Smooth muscle cell (in vitro differentiated cells): ENCODE measurements around the gene RMDN2. TPM values are rescaled to one million over a fixed set of nuclear protein-coding genes. Genes with fewer than 3 reads are reported as not detected.

Experiments used
- DNase-seq: peaks from one replicate; lab custom pipeline; 2025; ENCODE audit not compliant: unreplicated experiment; lab: John Stamatoyannopoulos, UW
- H2AFZ ChIP-seq: fragments of 200-600 bp; sonication (generic); 2 replicates; pipeline ENCODE4 v1.6.0; 2016; ENCODE audit warnings: antibody characterized with exemption, low read depth, mild to moderate bottlenecking
- H3F3A ChIP-seq: fragments of 200-600 bp; sonication (generic); 2 replicates; pipeline ENCODE4 v1.6.0; 2017; ENCODE audit warnings: antibody characterized with exemption, low read depth
- H3K27ac ChIP-seq: fragments of 200-600 bp; sonication (generic); 2 replicates; pipeline ENCODE4 v1.5.1; 2016; ENCODE audit warnings: low read depth, mild to moderate bottlenecking
- H3K27me3 ChIP-seq: fragments of 200-600 bp; sonication (generic); 2 replicates; pipeline ENCODE4 v1.6.1; 2016; ENCODE audit warnings: low read depth, mild to moderate bottlenecking
- H3K36me3 ChIP-seq: fragments of 200-600 bp; sonication (generic); 2 replicates; pipeline ENCODE4 v1.5.1; 2016; ENCODE audit warnings: low read depth
- H3K4me1 ChIP-seq: fragments of 200-600 bp; sonication (generic); 2 replicates; pipeline ENCODE4 v1.5.1; 2016; ENCODE audit warnings: low read depth
- H3K4me2 ChIP-seq: fragments of 200-600 bp; sonication (generic); 2 replicates; pipeline ENCODE4 v1.6.0; 2016; ENCODE audit warnings: mild to moderate bottlenecking
- H3K4me3 ChIP-seq: fragments of 200-600 bp; sonication (generic); 2 replicates; pipeline ENCODE4 v1.5.1; 2016; ENCODE audit warnings: mild to moderate bottlenecking
- H3K79me2 ChIP-seq: fragments of 200-600 bp; sonication (generic); 2 replicates; pipeline ENCODE4 v1.6.0; 2016; ENCODE audit warnings: low read depth, mild to moderate bottlenecking
- H3K9ac ChIP-seq: fragments of 200-600 bp; sonication (generic); 2 replicates; pipeline ENCODE4 v1.6.0; 2016; ENCODE audit warnings: low read depth
- H3K9me3 ChIP-seq: fragments of 200-600 bp; sonication (generic); replicated peaks from 2 replicates; pipeline ENCODE4 v1.5.1; 2016; ENCODE audit warnings: low read depth
- H4K20me1 ChIP-seq: fragments of 200-600 bp; sonication (generic); 2 replicates; pipeline ENCODE4 v1.6.0; 2016; ENCODE audit warnings: low read depth
- WGBS: methylation state at CpG from one replicate; pipeline ENCODE4 v1.1.7; 2016; ENCODE audit warnings: low lambda C conversion rate; 5-methylcytosine and 5-hydroxymethylcytosine counted together
- polyA plus RNA-seq: library from polyadenylated mRNA; unstranded; fragments of >200 nt; fragmentation: Nextera tagmentation; extraction: Ambion mirVana; gene quantifications from 2 replicates; pipeline ENCODE4 v1.2.1, GENCODE V29; 2016
- total RNA-seq: library from RNA; depleted of rRNA; stranded (reverse); fragments of >200 nt; gene quantifications from 2 replicates; pipeline ENCODE4 v1.2.3, GENCODE V29; 2014
- TF ChIP-seq, protein P1 (sequence below): fragments of 200-600 bp; sonication (generic); IDR thresholded peaks from 2 replicates; pipeline ENCODE4 v1.5.1; 2017; ENCODE audit warnings: borderline replicate concordance, mild to moderate bottlenecking, antibody characterized with exemption; ENCODE audit not compliant: insufficient read depth, poor library complexity, severe bottlenecking

Gene RMDN2
- total and polyA plus RNA-seq, 2 experiments from 2014 or later, result 5.0 to 5.6 TPM

DNA sequence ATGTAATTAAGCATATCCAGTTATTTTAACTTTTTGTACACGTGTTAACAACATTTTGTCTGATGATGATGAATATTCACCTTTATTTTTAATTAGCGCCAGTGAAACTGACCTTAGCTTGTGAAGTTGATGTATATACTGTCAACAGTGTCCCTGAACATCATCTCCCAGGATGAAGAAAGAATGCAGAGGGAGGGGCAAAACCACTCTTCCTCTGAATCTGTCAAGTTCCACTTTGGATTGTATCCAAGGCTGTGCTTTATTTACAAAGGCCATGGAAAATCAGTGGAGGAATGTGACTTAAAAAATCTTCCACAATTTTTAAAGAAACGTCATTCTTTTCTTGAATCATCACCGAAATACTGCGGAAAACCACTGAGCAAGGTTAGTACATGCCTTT is 4.5 kb upstream of the RMDN2 start:
- 69% methylated on average over 5 of the region's 5 CpGs for WGBS
- H2AFZ ChIP-seq, result no peak overlapping the region
- no peaks in the 10 kb centered on the region for H3K27me3 ChIP-seq
- H3K4me1 ChIP-seq, result no peaks in the 10 kb centered on the region
- no peak overlapping the region for H3K27ac ChIP-seq
- H4K20me1 ChIP-seq, result no peaks in the 10 kb centered on the region
- TF ChIP-seq, protein P1, sequence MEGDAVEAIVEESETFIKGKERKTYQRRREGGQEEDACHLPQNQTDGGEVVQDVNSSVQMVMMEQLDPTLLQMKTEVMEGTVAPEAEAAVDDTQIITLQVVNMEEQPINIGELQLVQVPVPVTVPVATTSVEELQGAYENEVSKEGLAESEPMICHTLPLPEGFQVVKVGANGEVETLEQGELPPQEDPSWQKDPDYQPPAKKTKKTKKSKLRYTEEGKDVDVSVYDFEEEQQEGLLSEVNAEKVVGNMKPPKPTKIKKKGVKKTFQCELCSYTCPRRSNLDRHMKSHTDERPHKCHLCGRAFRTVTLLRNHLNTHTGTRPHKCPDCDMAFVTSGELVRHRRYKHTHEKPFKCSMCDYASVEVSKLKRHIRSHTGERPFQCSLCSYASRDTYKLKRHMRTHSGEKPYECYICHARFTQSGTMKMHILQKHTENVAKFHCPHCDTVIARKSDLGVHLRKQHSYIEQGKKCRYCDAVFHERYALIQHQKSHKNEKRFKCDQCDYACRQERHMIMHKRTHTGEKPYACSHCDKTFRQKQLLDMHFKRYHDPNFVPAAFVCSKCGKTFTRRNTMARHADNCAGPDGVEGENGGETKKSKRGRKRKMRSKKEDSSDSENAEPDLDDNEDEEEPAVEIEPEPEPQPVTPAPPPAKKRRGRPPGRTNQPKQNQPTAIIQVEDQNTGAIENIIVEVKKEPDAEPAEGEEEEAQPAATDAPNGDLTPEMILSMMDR, result no peak
- H3F3A ChIP-seq, result no peaks in the 10 kb centered on the region
- H3K9me3 ChIP-seq, result no peaks in the 10 kb centered on the region
- H3K36me3 ChIP-seq, result no peaks in the 10 kb centered on the region
- DNase-seq, result no peak
- H3K4me2 ChIP-seq, result no peak overlapping the region
- no peak overlapping the region for H3K9ac ChIP-seq
- no peaks in the 10 kb centered on the region for H3K79me2 ChIP-seq
- no peak overlapping the region for H3K4me3 ChIP-seq

DNA sequence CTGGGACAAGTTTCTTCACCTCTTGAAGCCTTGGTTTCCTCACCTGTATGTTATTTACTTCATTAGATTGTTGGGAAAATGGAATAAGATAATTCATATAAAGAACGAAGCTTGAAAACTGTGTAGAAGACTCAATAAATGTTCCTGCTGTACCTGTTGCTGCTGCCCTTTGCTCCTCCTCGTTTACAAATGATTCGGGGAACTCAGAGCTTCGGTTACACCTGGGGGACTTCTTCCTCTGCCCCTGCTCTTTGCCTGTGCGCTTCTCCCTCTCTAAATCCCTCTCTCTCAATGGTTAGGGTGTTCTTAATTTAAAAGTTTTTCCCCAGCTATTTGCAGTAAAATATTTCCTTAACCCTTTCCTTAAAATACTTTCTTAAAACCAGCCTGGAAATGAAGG is 3.3 kb upstream of the RMDN2 start:
- Histone ChIP-seq H3K27ac (no peak overlapping the region), H3K4me2 (no peak overlapping the region), H3K36me3 (no peaks in the 10 kb centered on the region), H4K20me1 (no peaks in the 10 kb centered on the region), H3K79me2 (no peaks in the 10 kb centered on the region), H2AFZ (no peak overlapping the region), H3K27me3 (no peaks in the 10 kb centered on the region), H3K9me3 (no peaks in the 10 kb centered on the region), H3K4me3 (no peak overlapping the region), H3K4me1 (peaks cover 6% of the 10 kb centered on the region), H3K9ac (no peak overlapping the region), H3F3A (no peaks in the 10 kb centered on the region)
- TF ChIP-seq, protein P1, result no peak
- 72% methylated on average over 5 of the region's 5 CpGs for WGBS
- DNase-seq, result no peak

DNA sequence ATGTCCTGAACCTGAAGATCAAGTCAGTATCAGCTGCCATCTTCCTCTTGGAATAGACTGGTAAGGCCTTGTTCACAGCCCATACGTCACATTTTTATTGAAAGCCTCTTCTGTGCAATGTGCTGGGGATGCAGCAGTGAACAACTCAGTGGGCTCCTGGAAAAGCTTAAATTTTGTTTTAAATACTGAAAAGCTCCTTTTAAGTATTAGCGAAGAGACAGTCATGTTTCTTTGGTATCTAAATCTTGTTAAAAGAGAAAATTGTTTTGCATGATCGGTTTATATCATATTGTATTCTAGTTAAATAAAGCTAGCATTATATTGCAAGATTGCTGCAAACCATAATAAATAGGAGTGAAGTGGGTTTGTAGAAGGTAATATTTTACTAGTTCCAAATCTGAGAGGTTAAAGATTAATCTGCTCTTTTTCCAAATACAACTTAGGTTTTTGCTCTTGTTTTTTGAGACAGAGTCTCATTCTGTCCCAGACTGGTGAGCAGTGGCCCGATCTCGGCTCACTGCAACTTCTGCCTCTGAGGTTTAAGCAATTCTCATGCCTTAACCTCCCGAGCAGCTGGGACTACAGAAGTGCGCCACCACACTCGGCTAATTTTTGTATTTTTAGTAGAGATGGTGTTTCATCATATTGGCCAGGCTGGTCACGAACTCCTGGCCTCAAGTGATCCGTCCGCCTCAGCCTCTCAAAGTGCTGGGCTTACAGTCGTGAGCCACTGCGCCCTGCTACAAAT is 1.6 kb upstream of the RMDN2 start:
- Histone ChIP-seq H3K36me3 (no peaks in the 10 kb centered on the region), H3K27ac (no peak overlapping the region), H3K9me3 (no peaks in the 10 kb centered on the region), H3K79me2 (no peaks in the 10 kb centered on the region), H3K4me3 (no peak overlapping the region), H3F3A (no peaks in the 10 kb centered on the region), H3K9ac (no peak overlapping the region), H4K20me1 (no peaks in the 10 kb centered on the region), H2AFZ (no peak overlapping the region), H3K4me1 (peaks cover 6% of the 10 kb centered on the region), H3K27me3 (no peaks in the 10 kb centered on the region), H3K4me2 (no peak overlapping the region)
- TF ChIP-seq, protein P1, result no peak
- DNase-seq, result no peak
- WGBS, result 94% methylated on average over 13 of the region's 13 CpGs

DNA sequence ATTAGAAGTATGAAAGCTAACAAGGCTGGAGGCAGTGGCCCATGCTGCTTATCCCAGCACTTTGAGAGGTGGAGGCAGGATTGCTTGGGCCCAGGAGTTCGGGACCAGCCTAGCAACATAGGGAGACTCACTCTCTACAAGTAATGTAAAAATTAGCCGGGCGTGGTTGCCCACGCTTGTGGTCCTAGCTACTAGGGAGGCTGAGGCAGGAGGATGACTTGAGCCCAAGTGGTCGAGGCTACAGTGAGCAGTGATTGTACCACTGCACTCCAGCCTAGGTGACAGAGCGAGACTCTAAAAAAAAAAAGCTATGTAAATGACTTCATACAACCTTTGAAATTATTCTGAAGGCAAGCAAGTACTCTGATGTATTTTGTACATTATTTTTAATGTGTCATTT is 1.5 kb downstream of the RMDN2 start:
- Histone ChIP-seq H4K20me1 (no peaks in the 10 kb centered on the region), H3K4me2 (peak overlapping the region; percentile 91), H3K36me3 (no peaks in the 10 kb centered on the region), H3K27me3 (no peaks in the 10 kb centered on the region), H2AFZ (no peak overlapping the region), H3F3A (no peaks in the 10 kb centered on the region), H3K9me3 (no peaks in the 10 kb centered on the region), H3K27ac (no peak overlapping the region), H3K79me2 (no peaks in the 10 kb centered on the region), H3K9ac (no peak overlapping the region), H3K4me1 (peaks cover 6% of the 10 kb centered on the region), H3K4me3 (peak overlapping the region; percentile 83)
- DNase-seq, result no peak
- 99% methylated on average over 6 of the region's 6 CpGs for WGBS
- TF ChIP-seq, protein P1, result no peak
